ENCODE results near the gene RGS12. TPM values are rescaled to one million over a fixed set of nuclear protein-coding genes. Genes with fewer than 3 reads are reported as not detected.

The RGS12 gene, protein sequence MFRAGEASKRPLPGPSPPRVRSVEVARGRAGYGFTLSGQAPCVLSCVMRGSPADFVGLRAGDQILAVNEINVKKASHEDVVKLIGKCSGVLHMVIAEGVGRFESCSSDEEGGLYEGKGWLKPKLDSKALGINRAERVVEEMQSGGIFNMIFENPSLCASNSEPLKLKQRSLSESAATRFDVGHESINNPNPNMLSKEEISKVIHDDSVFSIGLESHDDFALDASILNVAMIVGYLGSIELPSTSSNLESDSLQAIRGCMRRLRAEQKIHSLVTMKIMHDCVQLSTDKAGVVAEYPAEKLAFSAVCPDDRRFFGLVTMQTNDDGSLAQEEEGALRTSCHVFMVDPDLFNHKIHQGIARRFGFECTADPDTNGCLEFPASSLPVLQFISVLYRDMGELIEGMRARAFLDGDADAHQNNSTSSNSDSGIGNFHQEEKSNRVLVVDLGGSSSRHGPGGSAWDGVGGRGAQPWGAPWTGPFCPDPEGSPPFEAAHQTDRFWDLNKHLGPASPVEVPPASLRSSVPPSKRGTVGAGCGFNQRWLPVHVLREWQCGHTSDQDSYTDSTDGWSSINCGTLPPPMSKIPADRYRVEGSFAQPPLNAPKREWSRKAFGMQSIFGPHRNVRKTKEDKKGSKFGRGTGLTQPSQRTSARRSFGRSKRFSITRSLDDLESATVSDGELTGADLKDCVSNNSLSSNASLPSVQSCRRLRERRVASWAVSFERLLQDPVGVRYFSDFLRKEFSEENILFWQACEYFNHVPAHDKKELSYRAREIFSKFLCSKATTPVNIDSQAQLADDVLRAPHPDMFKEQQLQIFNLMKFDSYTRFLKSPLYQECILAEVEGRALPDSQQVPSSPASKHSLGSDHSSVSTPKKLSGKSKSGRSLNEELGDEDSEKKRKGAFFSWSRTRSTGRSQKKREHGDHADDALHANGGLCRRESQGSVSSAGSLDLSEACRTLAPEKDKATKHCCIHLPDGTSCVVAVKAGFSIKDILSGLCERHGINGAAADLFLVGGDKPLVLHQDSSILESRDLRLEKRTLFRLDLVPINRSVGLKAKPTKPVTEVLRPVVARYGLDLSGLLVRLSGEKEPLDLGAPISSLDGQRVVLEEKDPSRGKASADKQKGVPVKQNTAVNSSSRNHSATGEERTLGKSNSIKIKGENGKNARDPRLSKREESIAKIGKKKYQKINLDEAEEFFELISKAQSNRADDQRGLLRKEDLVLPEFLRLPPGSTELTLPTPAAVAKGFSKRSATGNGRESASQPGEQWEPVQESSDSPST (N-terminal part only)
- 17.4 and 21.5 TPM in 2 replicates for total RNA-seq

DNA sequence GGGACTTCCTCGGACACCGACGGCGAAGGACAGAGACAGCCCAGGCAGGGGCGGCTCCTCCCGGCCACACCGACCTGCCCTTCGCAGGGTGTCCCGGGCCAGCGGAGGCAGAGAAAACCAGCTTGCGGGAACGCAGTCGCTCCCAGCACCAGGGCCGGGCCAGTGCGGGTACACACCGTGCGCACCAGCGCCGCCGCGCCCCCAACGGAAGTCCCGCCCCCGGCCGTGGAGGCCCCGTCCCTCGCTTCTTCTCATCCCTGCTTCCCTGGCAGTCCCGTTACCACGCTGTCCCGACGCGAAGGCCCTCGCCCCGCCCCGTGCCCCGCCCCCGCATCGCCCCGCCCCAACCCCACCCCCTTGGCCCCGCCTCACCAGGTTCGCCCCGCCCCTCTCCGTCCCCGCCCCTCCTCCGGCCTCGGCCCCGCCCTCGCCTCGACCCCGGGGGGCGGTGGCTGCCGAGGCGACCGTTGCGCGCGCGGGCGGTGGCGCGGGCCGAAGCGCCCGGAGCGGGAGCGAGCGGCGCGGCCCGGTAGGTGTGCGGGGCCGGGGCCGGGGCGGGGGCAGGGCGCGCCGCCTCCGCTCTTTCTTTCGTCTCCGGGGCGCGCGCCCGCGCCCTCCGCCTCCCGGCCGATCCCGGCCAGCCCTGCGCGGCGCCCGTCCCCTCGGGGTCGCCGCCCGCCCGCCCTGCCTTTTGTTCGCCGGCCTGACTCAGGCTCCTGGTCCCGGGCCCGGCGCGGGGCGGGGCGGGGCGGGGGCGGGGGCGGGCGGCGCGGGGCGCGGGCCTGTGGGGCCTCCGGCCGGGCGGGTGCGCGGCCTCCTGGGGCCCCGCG lies at the start of gene RGS12:
TSS of gene RGS12 (plus strand) at position 451 of the 830 bp plus-strand sequence. CDS start 23,150 bp downstream, outside the sequence.

DNA sequence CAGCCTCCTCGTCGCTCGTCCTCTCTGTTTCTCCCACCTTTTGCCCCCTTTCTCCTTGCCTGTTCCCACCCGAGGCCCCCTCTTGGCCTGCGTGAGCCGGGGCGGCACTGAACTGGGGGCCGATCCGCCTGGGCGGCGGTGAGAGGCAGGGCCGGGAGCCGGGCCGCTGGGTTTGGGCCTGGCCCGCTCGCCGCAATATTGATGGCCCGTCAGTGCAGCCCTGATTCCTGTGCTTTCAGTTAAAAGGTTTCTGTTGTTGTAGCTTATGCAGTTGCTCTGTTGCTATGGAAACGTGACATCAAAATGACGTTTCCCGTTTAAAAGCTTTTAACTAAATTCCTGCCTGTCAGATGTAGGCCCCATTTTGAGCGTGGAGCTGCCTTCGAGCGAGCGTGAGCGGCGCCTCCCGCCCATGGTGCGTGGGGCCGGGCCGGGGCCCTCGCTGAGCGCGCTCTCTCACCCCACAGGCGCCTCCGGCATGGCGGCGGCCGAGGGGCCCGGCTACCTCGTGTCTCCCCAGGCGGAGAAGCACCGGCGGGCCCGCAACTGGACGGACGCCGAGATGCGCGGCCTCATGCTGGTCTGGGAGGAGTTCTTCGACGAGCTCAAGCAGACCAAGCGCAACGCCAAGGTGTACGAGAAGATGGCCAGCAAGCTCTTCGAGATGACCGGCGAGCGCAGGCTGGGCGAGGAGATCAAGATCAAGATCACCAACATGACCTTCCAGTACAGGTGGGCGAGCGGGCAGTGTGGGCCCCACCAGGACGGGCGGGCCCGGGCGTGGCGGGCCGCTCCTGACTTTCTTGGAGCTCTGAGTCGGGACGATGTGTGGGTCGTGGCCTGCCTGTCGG lies 43.8 kb upstream of the RGS12 start, which contains the start of gene MSANTD1:
TSS of gene MSANTD1 (plus strand) at position 349 of the 851 bp plus-strand sequence. CDS start at position 413, 64 bp downstream.

Other genes with a start within 250 kb of the RGS12 start
- gene HTT-AS, start 218.5 kb upstream of the RGS12 start, total RNA-seq = not detected in 2 replicates
- gene HTT, start 218.3 kb upstream of the RGS12 start, total RNA-seq = 29.2 and 36.6 TPM in 2 replicates
- gene MSANTD1, start 43.9 kb upstream of the RGS12 start, total RNA-seq = 0.53 and 0.56 TPM in 2 replicates
- gene HGFAC, start 148.9 kb downstream of the RGS12 start, total RNA-seq = not detected in 2 replicates
- 0.13 and 0.19 TPM in 2 replicates for gene DOK7, start 170.3 kb downstream of the RGS12 start, total RNA-seq
- gene LRPAP1, start 239.4 kb downstream of the RGS12 start, total RNA-seq = 134 and 163 TPM in 2 replicates

Measured in aortic smooth muscle cell (primary cell).